GM19395 (cell line): Measurements from ENCODE around the gene PCNT.
"Not testable (repeated sequence)": the region's sequence is repeated elsewhere in the genome, so short reads cannot be mapped to it uniquely, and the experiment has no call there.

Experiments used
- ATAC-seq: cut with Tn5 transposase; IDR thresholded peaks from one replicate; pipeline ENCODE4 v1.9.1; 2021; ENCODE audit warnings: mild to moderate bottlenecking, moderate library complexity; ENCODE audit not compliant: unreplicated experiment

PCNT gene

DNA sequence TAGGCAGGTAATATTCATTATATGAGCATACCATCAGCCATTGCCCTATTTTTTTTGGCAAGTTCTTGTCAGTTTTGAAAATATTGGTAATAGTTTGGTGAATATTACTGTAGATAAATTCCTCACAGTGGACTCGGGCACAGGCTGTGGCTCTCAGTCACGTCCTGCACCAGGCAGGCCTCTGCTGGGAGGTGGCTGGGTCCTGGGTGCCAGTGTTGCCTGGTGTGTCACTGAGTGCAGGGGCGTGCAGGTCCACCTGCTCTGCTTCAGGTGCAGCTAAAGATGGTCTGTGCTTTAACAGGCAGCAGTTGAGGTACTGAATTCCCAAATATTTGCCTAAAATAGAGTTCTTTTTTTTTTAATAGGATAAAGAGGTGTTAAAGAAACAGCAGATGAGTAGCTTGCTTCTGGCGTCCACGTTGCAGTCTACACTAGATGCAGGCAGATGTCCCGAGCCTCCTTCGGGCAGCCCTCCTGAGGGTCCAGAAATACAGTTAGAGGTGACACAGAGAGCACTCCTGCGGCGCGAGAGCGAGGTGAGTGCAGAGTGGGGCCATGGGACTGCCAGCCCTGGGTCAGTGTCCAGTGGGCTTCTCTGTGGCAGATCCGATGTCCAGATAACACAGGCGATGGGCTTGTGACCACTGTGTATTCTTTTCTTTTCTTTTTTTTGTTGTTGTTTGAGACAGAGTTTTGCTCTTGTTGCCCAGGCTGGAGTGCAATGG, 77.4 kb downstream of the PCNT start:
- no peak for ATAC-seq

DNA sequence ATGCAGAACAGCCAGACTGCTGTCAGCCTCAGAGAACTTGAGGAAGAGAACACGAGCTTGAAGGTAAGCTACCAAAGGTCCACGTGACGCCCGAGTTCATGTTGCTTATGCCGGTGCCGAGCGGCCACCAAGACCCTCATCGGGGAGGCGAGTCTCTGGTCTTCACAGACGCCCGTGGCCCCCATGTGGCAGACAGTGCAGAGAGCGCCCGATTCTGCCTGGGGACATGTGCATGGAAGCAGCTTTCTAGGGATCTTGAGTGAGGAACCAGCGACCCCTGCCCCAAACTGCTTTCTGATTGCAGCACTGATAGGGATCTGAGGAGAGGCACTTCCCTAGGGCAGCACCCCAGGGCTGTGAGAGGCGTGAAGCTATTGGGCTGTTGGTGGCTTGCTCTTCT, 78.5 kb downstream of the PCNT start:
- no peak for ATAC-seq

DNA sequence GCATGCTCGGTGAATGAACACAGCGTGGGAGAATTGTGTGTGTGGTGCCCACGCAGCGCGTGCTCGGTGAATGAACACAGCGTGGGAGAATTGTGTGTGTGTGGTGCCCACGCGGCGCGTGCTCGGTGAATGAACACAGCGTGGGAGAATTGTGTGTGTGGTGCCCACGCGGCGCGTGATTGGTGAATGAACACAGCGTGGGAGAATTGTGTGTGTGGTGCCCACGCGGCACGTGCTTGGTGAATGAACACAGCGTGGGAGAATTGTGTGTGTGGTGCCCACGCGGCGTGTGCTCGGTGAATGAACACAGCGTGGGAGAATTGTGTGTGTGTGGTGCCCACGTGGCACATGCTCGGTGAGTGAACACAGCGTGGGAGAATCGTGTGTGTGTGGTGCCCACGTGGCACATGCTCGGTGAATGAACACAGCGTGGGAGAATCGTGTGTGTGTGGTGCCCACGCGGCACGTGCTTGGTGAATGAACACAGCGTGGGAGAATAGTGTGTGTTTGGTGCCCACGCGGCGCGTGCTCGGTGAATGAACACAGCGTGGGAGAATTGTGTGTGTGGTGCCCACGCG, 79.4 kb downstream of the PCNT start:
- not testable (repeated sequence) for ATAC-seq

DNA sequence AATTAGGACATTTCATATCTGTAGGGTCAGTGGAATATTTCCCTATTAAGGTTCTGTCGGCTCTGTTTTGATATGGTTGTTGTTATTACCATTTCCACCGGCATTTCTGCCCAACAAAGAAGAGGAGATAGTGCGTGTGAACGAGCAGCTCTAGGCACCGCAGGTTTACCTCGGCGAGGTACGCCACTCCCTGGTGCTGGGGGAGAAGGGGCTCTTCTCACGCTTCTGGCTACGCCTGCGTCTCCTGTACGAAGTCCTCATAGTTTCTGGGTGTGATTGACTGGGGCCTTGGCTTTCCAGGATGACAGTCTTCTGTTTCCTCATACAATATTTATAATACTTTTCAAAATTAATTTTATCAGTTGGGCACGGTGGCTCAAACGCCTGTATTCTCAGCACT, 80.3 kb downstream of the PCNT start:
- no peak for ATAC-seq

DNA sequence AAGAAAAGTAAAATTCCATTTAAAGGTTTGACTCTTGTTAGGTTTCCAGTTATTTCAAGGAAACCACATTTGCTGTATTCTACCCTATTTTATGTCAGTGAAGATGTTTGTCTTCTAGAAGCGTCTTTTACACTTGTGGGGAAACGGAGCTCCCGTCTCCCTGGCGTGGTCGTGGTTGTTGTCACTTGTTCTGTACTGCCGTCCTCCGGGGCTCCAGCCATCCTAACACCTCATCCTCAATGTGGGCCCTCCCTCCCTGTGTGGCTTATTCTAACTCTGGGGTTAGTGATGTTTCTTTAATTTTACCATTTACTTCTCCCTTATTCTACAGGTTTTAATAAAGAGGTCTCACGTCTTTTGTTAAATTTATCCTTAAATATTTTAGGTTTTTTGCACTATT, 82.0 kb downstream of the PCNT start:
- no peak for ATAC-seq

DNA sequence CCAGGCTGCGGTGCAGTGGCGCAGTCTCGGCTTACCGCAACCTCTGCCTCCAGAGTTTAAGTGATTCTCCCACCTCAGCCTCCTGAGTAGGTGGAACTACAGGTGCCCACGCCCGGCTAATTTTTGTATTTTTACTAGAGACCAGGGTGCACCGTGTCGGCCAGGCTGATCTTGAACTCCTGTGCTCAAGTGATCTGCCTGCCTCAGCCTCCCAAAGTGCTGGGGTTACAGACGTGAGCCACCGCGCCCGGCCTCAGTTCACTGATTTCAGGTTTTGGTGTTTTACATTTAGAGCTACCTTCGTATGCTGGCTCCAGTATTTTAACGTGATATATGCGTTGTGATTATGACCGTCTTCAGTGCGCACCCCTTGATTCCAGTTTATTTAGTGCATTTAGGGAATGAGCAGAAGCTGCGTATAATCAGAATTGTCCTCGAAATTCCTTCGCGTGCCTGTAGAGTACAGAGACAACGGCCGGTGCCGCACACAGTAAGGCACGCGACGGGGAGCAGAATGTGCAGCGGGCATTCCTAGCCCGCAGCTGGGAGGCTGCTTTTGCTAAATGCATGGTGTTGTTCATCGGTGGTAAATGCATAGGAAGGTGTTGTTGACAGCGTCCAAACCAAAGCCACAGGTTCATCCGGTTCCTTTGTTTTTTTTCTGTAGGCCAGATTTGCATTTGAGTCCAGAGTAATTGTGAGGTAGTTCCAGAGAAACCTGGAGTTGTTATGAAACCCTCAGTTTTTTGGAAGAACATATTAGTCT, 85.9 kb downstream of the PCNT start:
- no peak for ATAC-seq

DNA sequence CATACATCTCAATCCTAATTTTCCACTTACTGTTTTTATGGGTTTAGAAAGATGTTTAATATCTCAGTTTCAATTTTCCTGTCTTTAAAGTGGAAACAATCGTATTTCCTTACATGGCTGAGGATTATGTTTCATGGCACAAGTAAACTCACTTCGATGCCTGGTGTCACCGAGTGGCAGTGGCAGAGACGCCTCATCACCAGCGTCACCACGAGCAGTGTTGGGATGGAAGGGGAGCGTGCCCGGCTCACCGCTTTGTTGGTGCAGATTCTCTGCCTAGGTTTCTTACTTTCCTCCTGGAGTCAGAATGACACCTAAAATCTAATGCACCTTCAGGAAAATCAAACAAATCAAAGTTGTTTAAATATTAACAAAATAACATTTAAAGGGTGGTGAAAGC, 86.6 kb downstream of the PCNT start:
- no peak for ATAC-seq

DNA sequence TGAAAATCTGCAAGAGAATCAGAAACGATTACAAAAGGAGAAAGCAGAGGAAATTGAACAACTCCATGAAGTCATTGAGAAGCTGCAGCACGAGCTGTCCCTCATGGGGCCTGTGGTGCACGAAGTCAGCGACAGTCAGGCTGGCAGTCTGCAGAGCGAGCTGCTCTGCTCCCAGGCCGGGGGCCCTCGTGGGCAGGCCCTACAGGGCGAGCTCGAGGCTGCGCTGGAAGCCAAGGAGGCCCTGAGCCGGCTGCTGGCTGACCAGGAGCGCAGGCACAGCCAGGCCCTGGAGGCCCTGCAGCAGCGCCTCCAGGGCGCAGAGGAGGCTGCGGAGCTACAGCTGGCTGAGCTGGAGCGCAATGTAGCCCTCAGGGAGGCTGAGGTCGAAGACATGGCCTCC, 87.3 kb downstream of the PCNT start:
- no peak for ATAC-seq

DNA sequence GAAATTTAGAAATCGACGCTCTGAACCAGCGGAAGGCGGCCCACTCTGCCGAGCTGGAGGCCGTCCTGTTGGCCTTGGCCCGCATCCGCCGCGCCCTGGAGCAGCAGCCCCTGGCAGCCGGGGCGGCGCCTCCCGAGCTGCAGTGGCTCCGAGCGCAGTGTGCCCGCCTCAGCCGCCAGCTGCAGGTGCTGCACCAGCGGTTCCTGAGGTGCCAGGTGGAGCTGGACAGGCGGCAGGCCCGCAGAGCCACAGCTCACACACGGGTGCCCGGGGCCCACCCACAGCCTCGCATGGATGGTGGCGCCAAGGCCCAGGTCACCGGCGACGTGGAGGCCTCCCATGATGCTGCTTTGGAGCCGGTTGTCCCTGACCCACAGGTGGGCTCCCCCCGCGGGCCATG, 87.7 kb downstream of the PCNT start:
- ATAC-seq, result no peak

DNA sequence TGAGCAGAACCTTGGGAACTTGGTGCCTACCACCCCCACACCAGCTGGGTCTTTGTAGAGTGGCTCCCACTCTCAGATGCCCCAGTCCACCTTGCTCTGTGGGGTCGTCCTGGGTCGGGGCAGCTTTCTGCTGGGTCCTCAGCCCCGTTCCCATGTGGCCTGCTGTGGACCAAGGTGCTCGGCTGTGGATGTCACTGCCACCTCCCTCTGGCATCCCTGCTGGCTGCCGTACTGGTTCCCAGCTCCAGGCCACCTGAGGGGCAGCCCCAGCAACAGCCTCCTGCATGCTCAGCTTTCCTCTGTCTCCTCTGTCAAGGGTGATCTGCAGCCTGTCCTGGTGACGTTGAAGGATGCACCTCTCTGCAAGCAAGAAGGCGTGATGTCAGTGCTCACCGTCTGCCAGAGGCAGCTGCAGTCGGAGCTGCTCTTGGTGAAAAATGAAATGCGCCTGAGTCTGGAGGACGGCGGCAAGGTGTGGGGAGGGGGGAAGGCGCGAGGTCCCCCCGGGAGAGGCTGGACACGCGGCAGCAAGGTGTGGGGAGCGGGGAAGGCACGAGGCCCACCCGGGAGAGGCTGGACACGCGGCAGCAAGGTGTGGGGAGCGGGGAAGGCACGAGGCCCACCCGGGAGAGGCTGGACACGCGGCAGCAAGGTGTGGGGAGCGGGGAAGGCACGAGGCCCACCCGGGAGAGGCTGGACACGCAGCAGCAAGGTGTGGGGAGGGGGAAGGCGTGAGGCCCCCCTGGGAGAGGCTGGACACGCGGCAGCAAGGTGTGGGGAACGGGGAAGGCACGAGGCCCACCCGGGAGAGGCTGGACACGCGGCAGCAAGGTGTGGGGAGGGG, 88.8 kb downstream of the PCNT start:
- ATAC-seq, result no peak

DNA sequence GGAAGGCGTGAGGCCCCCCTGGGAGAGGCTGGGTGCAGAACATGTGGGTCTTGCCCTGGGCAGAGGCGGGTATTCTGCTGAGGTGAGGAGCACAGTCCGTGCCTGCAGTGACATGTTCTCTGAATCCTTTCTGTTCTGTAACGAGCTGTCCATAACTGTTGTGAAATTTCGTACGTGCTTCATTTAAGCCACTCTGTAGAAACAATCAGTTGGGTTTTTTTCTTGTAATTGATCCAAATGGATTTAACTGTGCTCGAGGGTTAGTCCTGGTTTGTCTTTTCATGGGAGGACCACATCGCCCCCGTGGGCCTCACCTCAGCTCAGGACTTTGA, 89.4 kb downstream of the PCNT start:
- no peak for ATAC-seq

DNA sequence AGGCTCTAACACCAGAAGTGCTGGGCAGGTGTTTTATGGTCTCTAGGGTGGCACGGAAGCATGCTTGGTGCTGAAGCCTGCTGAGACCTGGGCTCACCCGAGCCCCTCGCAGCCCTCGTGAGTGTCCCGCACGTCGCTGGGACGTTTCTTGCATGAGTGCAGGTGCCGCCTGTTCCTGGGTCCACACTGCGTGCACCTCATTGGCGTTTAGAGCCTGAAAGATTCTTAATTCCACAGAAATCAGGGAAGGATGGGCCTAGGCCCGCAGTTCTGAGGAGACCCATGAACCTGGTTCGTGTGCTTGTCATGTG, 91.0 kb downstream of the PCNT start:
- ATAC-seq, result no peak

DNA sequence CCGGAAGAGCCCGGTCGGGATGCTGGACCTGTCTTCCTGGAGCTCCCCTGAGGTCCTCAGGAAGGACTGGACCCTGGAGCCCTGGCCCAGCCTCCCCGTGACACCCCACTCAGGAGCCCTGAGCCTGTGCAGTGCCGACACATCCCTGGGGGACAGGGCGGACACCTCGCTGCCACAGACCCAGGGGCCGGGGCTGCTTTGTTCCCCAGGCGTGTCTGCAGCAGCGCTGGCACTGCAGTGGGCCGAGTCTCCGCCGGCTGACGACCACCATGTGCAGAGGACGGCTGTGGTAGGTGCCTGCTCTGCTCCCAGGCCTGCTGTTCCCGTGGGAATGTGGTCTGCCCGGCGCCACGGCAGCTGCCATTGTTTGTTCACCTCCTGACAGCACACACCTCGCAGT, 92.6 kb downstream of the PCNT start:
- no peak for ATAC-seq

DNA sequence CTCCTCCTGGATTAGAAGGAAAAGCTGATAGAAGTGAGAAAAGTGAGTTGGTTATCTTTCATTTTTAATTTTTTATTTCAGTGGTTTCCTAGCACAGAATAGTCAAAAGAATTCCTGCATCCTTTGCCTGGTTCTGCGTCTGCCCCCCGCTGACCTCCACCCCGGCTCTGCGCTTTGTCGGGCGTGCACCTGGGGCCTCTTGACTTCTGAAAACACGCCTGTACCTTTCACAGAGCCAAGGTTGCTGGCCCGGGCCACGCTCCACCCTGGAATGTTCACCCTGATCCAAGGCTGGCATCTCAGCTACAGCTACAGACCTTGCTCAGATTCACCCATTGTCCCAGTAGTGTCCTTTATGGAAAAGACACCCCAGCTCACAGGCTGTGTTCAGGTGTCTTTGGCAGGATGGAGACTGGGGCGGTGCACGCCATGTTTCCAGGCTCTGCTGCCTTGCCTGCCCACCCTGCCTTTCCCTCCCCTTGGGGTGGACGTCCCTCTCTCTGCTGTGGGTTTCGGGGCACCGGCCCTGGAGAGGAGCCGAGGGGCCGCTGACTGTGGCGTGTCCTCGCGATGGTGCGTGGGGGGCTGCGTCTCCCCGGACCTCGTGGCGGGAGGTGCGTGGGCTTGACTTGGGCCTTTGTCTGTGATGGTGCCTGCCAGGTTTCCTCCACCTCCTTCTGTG, 94.5 kb downstream of the PCNT start:
- ATAC-seq, result no peak

DNA sequence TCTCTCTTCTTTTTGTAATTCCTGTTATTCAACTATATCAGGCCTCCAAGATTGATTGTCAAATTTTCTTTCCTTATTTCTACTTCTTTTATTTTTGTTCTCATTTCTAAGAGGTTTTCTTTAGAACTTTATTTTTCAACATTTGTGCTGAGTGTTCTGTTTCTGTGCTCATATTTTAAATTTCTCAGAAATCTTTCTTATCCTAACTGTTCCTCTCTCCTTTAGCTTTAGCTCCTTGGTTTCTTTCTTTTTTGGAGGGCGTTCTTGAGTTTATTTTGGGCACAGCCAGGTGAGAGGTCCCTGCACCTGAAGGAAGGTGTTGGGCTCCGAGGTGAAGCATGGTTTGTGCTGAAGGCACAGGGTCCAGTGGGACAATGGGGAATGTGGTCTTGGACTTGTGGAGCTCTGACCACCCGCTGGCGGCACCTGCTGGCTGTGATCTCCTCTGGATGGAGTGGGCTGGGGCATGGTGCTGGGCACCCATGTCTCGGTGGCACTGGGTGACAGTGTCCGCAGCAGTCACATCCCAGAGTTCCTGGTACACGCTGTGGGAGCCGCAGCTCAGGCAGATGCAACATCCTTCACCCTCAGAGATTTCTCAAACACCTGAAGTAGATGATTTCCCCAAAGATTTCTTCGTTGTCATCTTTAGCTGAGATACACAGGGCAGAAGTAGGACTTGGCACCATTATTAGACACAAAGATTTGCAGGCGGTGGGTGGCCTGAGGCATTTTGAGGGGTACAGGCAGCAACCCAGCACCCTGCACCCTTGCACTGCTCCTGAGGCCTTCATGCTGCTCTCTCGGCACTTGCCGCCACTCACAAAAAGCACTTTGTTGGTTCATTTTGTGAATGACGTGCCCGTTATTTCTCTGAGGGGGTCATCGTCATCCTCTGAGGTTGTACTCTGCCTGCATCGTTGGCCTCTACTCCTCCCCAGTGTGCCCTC, 96.6 kb downstream of the PCNT start:
- no peak for ATAC-seq

DNA sequence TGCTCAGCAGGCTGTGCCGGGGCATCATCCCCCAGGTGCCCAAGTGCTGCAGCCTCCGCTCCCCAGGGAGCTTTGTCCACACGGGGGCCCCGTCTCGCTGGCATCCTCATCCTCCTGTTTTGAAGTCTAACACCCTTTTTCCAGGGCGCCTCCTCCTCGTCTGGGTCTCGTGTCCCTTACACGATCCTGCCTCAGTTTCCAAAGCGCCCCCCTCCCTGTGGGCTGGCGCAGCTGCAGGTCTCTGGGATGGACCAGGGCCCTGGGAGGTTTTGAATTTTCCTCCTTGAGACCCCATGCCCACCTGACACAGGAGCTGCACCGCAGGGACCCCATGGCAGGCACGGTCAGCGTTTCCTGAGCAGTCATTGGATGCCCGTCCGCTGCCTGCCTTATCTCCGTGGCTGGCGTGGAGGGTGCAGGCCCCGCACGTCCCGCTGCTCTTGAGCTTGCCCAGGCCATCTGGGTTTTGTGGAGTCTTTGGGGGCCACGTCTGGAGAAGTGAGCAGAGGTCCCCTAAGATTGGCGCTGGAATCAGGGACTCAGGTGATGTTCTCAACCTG, 97.3 kb downstream of the PCNT start:
- no peak for ATAC-seq

DNA sequence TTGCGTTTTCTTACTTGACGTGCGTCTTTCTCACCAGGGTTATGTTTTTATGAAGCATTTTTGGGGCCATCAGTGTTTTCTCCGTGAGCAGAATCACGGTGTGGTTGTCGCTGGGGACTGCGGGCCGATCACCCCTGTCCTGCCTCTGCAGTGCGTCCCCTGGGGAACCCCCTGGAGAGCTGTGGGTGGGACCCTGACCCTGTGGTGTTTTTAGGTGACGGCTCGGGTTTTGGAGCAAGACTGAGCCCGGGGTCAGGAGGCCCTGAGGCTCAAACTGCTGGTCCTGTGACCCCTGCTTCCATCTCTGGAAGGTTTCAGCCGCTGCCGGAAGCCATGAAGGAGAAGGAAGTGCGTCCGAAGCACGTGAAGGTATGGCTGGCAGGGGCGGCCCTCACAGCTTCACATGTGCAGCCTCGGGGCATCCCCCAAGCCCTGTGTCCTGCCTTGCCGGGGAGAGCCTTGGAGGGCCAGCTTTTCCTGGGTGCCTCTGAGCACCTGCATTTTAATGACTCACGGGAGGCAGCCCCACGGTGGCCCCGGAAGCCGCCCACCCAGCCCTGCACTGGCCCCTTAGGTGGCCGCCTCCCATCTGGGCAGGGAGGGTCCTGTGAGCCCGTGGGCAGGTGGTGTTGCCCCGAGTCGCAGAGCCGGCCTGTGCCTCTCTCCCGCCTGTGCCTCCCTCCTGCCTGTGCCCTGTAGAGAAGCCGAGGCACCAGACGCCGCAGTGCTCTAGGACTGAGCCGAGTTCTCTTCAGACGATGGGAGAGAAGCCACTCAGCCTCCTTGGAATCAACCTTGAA, 98.0 kb downstream of the PCNT start:
- no peak for ATAC-seq

DNA sequence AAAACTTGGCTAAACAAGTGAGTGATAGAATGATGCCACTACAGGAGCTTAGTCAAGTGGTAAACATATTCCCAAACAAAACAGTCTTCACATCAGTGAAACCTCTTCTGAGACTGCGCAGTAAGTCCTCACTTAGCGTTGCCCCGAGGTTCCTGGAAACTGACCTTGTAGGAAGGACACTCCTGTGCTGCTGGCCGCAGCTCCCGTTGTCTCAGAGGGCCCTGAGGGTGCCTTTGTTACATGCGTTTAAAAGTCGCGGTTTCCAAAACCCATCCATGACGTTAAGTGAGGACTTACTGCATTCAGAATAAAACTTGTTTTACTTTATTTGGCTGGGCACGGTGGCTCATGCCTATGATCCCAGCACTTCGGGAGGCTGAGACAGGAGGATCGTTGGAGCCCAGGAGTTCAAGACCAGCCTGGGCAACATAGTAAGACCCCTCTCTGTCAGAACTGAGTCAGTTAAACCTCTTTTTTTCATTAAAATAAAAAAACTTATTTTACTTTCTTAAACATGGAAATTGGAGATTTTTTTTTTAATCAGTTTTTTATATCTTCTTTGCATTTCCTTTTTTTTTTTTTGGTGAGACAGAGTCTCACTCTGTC, 98.8 kb downstream of the PCNT start:
- ATAC-seq, result no peak
